HepG2 (cell line): ENCODE measurements around the gene CASP6. TPM values are rescaled to one million over a fixed set of nuclear protein-coding genes. Genes with fewer than 3 reads are reported as not detected.
A peak's percentile ranks its signal among the peaks of the same experiment; 100 is the strongest.

Experiments used
- ATAC-seq: fragments of 200-7000 bp; cut with Tn5 transposase; 3 replicates; pipeline ENCODE4 v1.9.1; 2020; ENCODE audit warnings: mild to moderate bottlenecking, moderate library complexity
- BruUV-seq: library from RNA; stranded (reverse); fragments of 400-500 nt; replicated peaks from 2 replicates; lab custom pipeline; 2021; lab: Mats Ljungman, UMichigan
- CTCF ChIA-PET: fragments of 300-600 bp; formaldehyde crosslinking; extraction: SDS; loops from one replicate; lab custom pipeline; 2021; ENCODE audit warnings: low total read pairs, inconsistent platforms, low intra/inter-chr PET ratio; lab: Yijun Ruan, JAX
- POLR2A ChIA-PET: fragments of 350-600 bp; sonication (Branson Sonifier 250); formaldehyde crosslinking; loops from one replicate; lab custom pipeline; 2020; ENCODE audit warnings: antibody characterized with exemption, inconsistent platforms; lab: Yijun Ruan, JAX
- DNase-seq: peaks from one replicate; pipeline ENCODE4 v3.0.0-alpha.2; 2015; ENCODE audit warnings: low spot score
- FAIRE-seq: peaks from 3 replicates; lab custom pipeline; 2011; peaks lifted over from hg19 to GRCh38; lab: Jason Lieb, UNC
- H2AFZ ChIP-seq: one replicate; pipeline ENCODE4 v1.6.1; 2011; ENCODE audit warnings: low read length, inconsistent platforms
- H3K27ac ChIP-seq: fragments of 300-600 bp; 3 replicates; pipeline ENCODE4 v1.8.0; 2011; ENCODE audit warnings: mixed run types, mild to moderate bottlenecking, mixed read lengths, low read length, inconsistent platforms; ENCODE audit not compliant: insufficient read depth; ENCODE audit errors: extremely low read length
- H3K27me3 ChIP-seq, 2 experiments: fragments of 200-600 bp in 1 of 2; 2 replicates in 1 of 2; 3 replicates in 1 of 2; pipeline versions ENCODE4 v1.6.0 to v1.8.0; 2011; ENCODE audit warnings: low read length in 2 of 2, mild to moderate bottlenecking in 2 of 2, moderate library complexity in 2 of 2, inconsistent platforms in 1 of 2; ENCODE audit not compliant: insufficient read depth in 2 of 2, control insufficient read depth in 1 of 2
- H3K36me3 ChIP-seq, 2 experiments: fragments of 200-600 bp in 1 of 2; replicated peaks in 1 of 2; 2 replicates in 1 of 2; 3 replicates in 1 of 2; pipeline versions ENCODE4 v1.5.1 to v1.8.0; 2011; ENCODE audit warnings: low read length in 2 of 2, inconsistent platforms in 1 of 2; ENCODE audit not compliant: insufficient read depth in 2 of 2, control insufficient read depth in 1 of 2
- H3K4me1 ChIP-seq: 2 replicates; pipeline ENCODE4 v1.5.1; 2012; ENCODE audit warnings: low read length, inconsistent platforms; ENCODE audit not compliant: insufficient read depth
- H3K4me2 ChIP-seq: 2 replicates; pipeline ENCODE4 v1.6.0; 2011; ENCODE audit warnings: low read depth, low read length, inconsistent platforms
- H3K4me3 ChIP-seq, 3 experiments: fragments of 200-600 bp in 1 of 3; sonication (generic), shearing (Covaris generic) in 1 of 3; replicated peaks in 1 of 3; 2 replicates each; pipeline ENCODE4 v1.5.1; 2011 to 2016; ENCODE audit warnings: low read length in 3 of 3, inconsistent platforms in 2 of 3, low read depth in 2 of 3, mild to moderate bottlenecking in 2 of 3, control low read depth in 1 of 3, mixed read lengths in 1 of 3; ENCODE audit not compliant: insufficient read depth in 1 of 3
- H3K79me2 ChIP-seq: one replicate; pipeline ENCODE4 v1.6.1; 2011; ENCODE audit warnings: low read length, inconsistent platforms; ENCODE audit not compliant: insufficient read depth
- H3K9ac ChIP-seq: 2 replicates; pipeline ENCODE4 v1.6.0; 2011; ENCODE audit warnings: mild to moderate bottlenecking, low read depth, low read length, inconsistent platforms; ENCODE audit not compliant: insufficient read depth
- H3K9me3 ChIP-seq: 2 replicates; pipeline ENCODE4 v1.5.1; 2012; ENCODE audit warnings: mild to moderate bottlenecking, low read length
- H4K20me1 ChIP-seq: 2 replicates; pipeline ENCODE4 v1.6.0; 2011; ENCODE audit warnings: inconsistent platforms, mild to moderate bottlenecking, low read length, moderate library complexity; ENCODE audit not compliant: insufficient read depth
- BORCS8-MEF2B ChIP-seq: sonication (generic); formaldehyde crosslinking; IDR thresholded peaks from 2 replicates; pipeline ENCODE4 v1.8.0; 2022; ENCODE audit warnings: mild to moderate bottlenecking, missing genetic modification reagents
- CENPT ChIP-seq: sonication (generic); formaldehyde crosslinking; IDR thresholded peaks from 2 replicates; pipeline ENCODE4 v1.8.0; 2022; ENCODE audit warnings: low read depth, mild to moderate bottlenecking, moderate library complexity, missing genetic modification reagents
- FOXK2 ChIP-seq: fragments of 450-650 bp; IDR thresholded peaks from 2 replicates; pipeline ENCODE4 v1.6.1; 2016
- IKZF5 ChIP-seq: IDR thresholded peaks from 2 replicates; pipeline ENCODE4 v1.6.1; 2018; ENCODE audit warnings: missing genetic modification reagents, mild to moderate bottlenecking, missing compliant biosample characterization
- KLF15 ChIP-seq: sonication (generic); formaldehyde crosslinking; IDR thresholded peaks from 2 replicates; pipeline ENCODE4 v1.8.1; 2023; ENCODE audit warnings: borderline replicate concordance, mild to moderate bottlenecking, inconsistent platforms, missing genetic modification reagents, mixed read lengths
- NPAS2 ChIP-seq: sonication (generic); formaldehyde crosslinking; IDR thresholded peaks from 2 replicates; pipeline ENCODE4 v1.8.0; 2022; ENCODE audit warnings: mild to moderate bottlenecking, missing genetic modification reagents, borderline replicate concordance
- NR2C2 ChIP-seq: sonication (generic); formaldehyde crosslinking; IDR thresholded peaks from 2 replicates; pipeline ENCODE4 v1.4.0; 2020; ENCODE audit warnings: missing genetic modification reagents, mild to moderate bottlenecking, moderate library complexity, borderline replicate concordance
- PAX8 ChIP-seq: sonication (generic); formaldehyde crosslinking; IDR thresholded peaks from 2 replicates; pipeline ENCODE4 v1.8.0; 2022; ENCODE audit warnings: mild to moderate bottlenecking, missing genetic modification reagents, borderline replicate concordance
- RBFOX2 ChIP-seq: fragments of 200-400 bp; formaldehyde crosslinking; IDR thresholded peaks from 2 replicates; pipeline ENCODE4 v1.6.1; 2017; ENCODE audit warnings: low read depth, mild to moderate bottlenecking, low read length
- SALL1 ChIP-seq: sonication (generic); formaldehyde crosslinking; IDR thresholded peaks from 2 replicates; pipeline ENCODE4 v1.8.0; 2022; ENCODE audit warnings: mild to moderate bottlenecking, missing genetic modification reagents
- SOX13 ChIP-seq, 3 experiments: fragments of 450-650 bp in 1 of 3; sonication (generic) in 1 of 3; formaldehyde crosslinking in 1 of 3; IDR thresholded peaks in 2 of 3; conservative IDR thresholded peaks in 1 of 3; 2 replicates each; pipeline versions ENCODE4 v1.5.0 to v1.6.1; 2016 to 2020; ENCODE audit warnings: antibody characterized with exemption in 1 of 3, mild to moderate bottlenecking in 1 of 3, missing compliant biosample characterization in 1 of 3, missing genetic modification reagents in 1 of 3, moderate library complexity in 1 of 3
- TARDBP ChIP-seq: sonication (generic); formaldehyde crosslinking; IDR thresholded peaks from 2 replicates; pipeline ENCODE4 v1.8.0; 2022; ENCODE audit warnings: mild to moderate bottlenecking, missing genetic modification reagents
- TCF12 ChIP-seq, 2 experiments: fragments of 450-650 bp in 1 of 2; sonication (generic) in 1 of 2; formaldehyde crosslinking in 1 of 2; IDR thresholded peaks; 2 replicates each; pipeline versions ENCODE4 v1.6.1 to v1.8.0; 2017 to 2022; ENCODE audit warnings: antibody characterized with exemption in 1 of 2, mild to moderate bottlenecking in 1 of 2, missing genetic modification reagents in 1 of 2, moderate library complexity in 1 of 2
- ZFP36L1 ChIP-seq: sonication (generic); formaldehyde crosslinking; IDR thresholded peaks from 2 replicates; pipeline ENCODE4 v1.8.0; 2022; ENCODE audit warnings: mild to moderate bottlenecking, missing genetic modification reagents, moderate library complexity
- ZHX1 ChIP-seq: sonication (generic); formaldehyde crosslinking; IDR thresholded peaks from 2 replicates; pipeline ENCODE4 v1.8.1; 2022; ENCODE audit warnings: low read depth, mild to moderate bottlenecking, missing genetic modification reagents
- ZNF556 ChIP-seq: sonication (generic); formaldehyde crosslinking; IDR thresholded peaks from 2 replicates; pipeline ENCODE4 v1.4.0; 2020; ENCODE audit warnings: mild to moderate bottlenecking, missing genetic modification reagents, borderline replicate concordance
- WGBS: methylation state at CpG from one replicate; pipeline ENCODE4 v1.1.6; 2017; ENCODE audit warnings: low lambda C conversion rate; 5-methylcytosine and 5-hydroxymethylcytosine counted together
- in situ Hi-C: cut with HindIII; loops from 2 replicates; pipeline ENCODE4 v1.10.0; 2017; ENCODE audit warnings: low pct_unique_long_range_greater_than_20kb; ENCODE audit not compliant: extremely low pct_ligation_motif_present
- intact Hi-C: fragments of 100-400 bp; cut with micrococcal nuclease; formaldehyde crosslinking; loops from one replicate; pipeline ENCODE4 v1.10.0; 2022; ENCODE audit not compliant: unreplicated experiment
- polyA plus RNA-seq, 8 experiments: library from polyadenylated mRNA; depleted of rRNA in 3 of 8; stranded (reverse) in 7 of 8; unstranded in 1 of 8; fragments of >200 nt; fragmentation: Illumina TruSeq in 4 of 8; extraction: Trizol in 4 of 8; gene quantifications; 2 replicates each; pipeline versions ENCODE4 v1.2.1 to v1.2.3, GENCODE V29; 2011 to 2016; ENCODE audit warnings: low read depth in 4 of 8, missing spikeins in 1 of 8, mixed read lengths in 1 of 8; ENCODE audit not compliant: insufficient read depth in 1 of 8
- total RNA-seq, 5 experiments: library from RNA; depleted of rRNA; stranded (reverse); fragments of >200 nt; fragmentation: Illumina TruSeq; extraction: Trizol; gene quantifications; 2 replicates each; pipeline ENCODE4 v1.2.3, GENCODE V29; 2016; ENCODE audit warnings: low read depth in 1 of 5
- TF ChIP-seq, protein P1 (sequence below): sonication (generic); formaldehyde crosslinking; IDR thresholded peaks from 2 replicates; pipeline ENCODE4 v1.8.1; 2023; ENCODE audit warnings: mild to moderate bottlenecking, moderate library complexity, missing genetic modification reagents

Gene CASP6
- total and polyA plus RNA-seq, 2 of the 13 experiments (the other 11 are each of a cell fraction or from before 2014, with no cell fraction given) = 19.7 to 34.6 TPM

- ATAC-seq (no peak), FAIRE-seq (no peak), DNase-seq (no peak)
- Histone ChIP-seq H3K9me3 (no peaks in the 10 kb centered on the region), H3K27ac (peak overlapping the region; percentile 21), H3K4me1 (peaks cover 21% of the 10 kb centered on the region), H3K4me2 (no peak overlapping the region), H2AFZ (no peak overlapping the region), H3K36me3 (no peaks in the 10 kb centered on the region; a peak in 1 of 5 replicates), H3K79me2 (peaks cover 23% of the 10 kb centered on the region), H4K20me1 (no peaks in the 10 kb centered on the region), H3K27me3 (no peaks in the 10 kb centered on the region; a peak in 2 of 5 replicates), H3K4me3 (no peak overlapping the region), H3K9ac (no peak overlapping the region)
- intact Hi-C loops (no loop called here), in situ Hi-C loops (no loop called here)
- BruUV-seq = no TSS peak
- CTCF ChIA-PET = no interaction called here
- POLR2A ChIA-PET = interaction anchor here (1.5 kb wide), 1 partner anchor 71 kb away, joined by 6 read pairs; the partner anchor contains the start of gene CFI
- TF ChIP-seq FOXK2 = no peak
- no peak for TF ChIP-seq PAX8 (CRISPR knock-in tag)
- no peak for TF ChIP-seq NR2C2 (CRISPR knock-in tag)
- no peak for TF ChIP-seq TARDBP (CRISPR knock-in tag)
- no peak for TF ChIP-seq ZFP36L1 (CRISPR knock-in tag)
- no peak for TF ChIP-seq BORCS8-MEF2B (CRISPR knock-in tag)
- no peak for TF ChIP-seq KLF15 (CRISPR knock-in tag)
- TF ChIP-seq IKZF5 (CRISPR knock-in tag) = no peak
- no peak for TF ChIP-seq RBFOX2
- no peak for TF ChIP-seq TCF12 (IDR thresholded peaks at IDR 0.05)
- TF ChIP-seq TCF12 (CRISPR knock-in tag; IDR thresholded peaks at IDR 0.05) = no peak
- TF ChIP-seq, protein P1, sequence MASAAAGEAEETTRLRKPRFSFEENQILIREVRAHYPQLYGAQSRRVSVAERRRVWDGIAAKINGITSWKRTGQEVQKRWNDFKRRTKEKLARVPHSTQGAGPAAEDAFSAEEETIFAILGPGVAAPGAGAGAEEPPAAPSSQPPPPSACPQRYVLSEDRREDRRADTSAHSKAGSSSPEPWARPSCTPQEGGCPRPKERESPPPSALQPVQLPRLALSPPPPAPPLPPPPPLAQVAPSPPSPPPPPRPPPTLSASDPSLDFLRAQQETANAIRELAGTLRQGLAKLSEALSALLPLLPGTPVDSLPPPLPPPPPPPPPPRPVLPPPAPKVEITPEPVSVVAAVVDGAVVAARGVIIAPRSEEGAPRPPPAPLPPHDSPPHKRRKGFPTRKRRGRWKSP (CRISPR knock-in tag) = no peak
- TF ChIP-seq SOX13 (IDR thresholded peaks at IDR 0.05) = no peak
- no peak for TF ChIP-seq SOX13 (CRISPR knock-in tag; conservative IDR thresholded peaks at IDR 0.05 in 1 of 2, IDR thresholded peaks at IDR 0.05 in 1 of 2)
- no peak for TF ChIP-seq CENPT (CRISPR knock-in tag)
- no peak for TF ChIP-seq ZHX1 (CRISPR knock-in tag)
- no peak for TF ChIP-seq SALL1
- no peak for TF ChIP-seq ZNF556 (CRISPR knock-in tag)
- TF ChIP-seq NPAS2 (CRISPR knock-in tag) = no peak
- WGBS = 95% methylated on average over 21 of the region's 21 CpGs
These were observed 27.6 kb upstream of the CASP6 start for GRCh38 chr4:109730619-109731545.
